ENCODE results near the gene MIGA1.

MIGA1 gene

GRCh38 chr1:77847621-77848080 is 68.2 kb downstream of the MIGA1 start:
- no peak for DNase-seq

- no peak for DNase-seq
Observed at GRCh38 chr1:77850082-77850481, 70.6 kb downstream of the MIGA1 start.

DNA sequence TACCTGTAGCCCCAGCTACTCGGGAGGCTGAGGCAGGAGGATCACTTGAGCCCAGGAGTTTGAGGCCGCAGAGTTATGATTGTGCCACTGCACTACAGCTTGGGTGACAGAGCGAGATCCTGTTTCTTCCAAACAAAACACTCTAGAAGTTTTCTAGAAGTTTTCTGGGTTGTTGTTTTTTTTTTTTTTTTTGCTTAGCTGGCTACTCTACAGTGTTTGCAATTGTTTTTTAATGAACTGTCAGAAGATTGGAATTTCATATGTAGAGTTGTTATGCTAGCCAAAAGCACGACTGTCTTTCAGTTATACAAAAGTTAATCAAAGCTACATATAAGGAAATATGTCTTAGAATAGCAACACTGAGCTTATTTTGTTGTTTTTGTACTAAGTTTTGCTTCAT is 78.1 kb downstream of the MIGA1 start:
- DNase-seq: no peak

GRCh38 chr1:77858725-77859124 is 79.3 kb downstream of the MIGA1 start:
- no peak for DNase-seq

DNA sequence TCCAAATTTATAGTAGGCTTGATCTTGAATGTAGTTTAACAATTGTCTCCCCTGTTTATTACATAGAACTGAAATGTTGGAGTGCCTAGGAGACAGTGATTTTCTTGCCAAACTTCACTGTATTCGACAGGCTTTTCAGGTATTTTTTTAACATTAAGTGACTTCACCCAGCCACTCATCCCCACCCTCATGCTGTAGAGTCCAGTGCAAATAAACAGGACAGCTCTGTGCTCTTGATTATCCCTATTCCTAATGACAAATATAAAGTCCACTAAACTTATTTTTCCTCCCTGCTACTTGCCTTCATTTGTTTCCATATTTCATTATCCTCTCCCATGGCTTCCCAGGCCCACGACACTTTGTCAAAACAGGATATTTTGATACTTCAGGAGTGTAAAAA is 79.8 kb downstream of the MIGA1 start:
- no peak for DNase-seq

GRCh38 chr1:77866296-77866695 is 86.8 kb downstream of the MIGA1 start:
- no peak for DNase-seq

DNA sequence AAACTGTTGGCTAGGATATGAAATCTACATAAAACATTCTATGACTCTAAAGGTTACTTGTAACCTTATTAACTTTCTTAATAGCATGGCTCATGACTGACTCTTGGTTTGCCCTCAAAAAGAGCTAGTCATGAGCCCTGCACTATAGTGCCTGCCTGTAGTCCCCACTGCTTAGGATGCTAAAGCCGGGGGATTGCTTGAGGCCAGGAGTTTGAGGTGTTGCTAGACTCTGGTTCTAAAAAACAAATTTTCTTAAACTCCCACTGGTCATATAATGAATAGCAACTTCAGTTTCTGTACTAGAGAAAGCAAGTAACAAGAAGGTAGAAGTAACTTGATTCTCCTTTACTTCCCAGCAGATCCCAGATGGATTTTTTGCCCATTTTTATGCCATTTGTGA is 93.2 kb downstream of the MIGA1 start:
- no peak for DNase-seq

- DNase-seq: no peak
Observed at GRCh38 chr1:77873461-77873860, 94.0 kb downstream of the MIGA1 start.

GRCh38 chr1:77874804-77875445 is 95.5 kb downstream of the MIGA1 start:
- peak; percentile 11 for DNase-seq

DNA sequence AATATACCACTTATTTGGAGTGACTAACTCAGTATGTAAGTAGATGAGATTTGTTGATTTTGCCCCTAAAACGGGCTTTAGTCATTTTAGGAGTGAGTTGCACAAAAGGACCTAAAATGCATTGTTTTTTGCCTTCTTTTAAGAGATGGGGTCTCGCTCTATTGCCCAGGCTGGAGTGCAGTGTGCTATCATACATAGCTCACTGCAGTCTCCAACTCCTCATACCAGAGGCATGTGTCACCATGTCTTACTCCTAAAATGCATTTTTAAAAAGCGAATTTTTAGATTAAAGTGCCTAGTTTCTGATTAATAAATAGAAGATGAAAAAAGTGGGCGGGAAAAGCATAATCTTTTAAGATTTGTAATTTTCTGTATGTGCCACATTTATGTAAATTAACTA is 97.4 kb downstream of the MIGA1 start:
- DNase-seq: no peak

DNA sequence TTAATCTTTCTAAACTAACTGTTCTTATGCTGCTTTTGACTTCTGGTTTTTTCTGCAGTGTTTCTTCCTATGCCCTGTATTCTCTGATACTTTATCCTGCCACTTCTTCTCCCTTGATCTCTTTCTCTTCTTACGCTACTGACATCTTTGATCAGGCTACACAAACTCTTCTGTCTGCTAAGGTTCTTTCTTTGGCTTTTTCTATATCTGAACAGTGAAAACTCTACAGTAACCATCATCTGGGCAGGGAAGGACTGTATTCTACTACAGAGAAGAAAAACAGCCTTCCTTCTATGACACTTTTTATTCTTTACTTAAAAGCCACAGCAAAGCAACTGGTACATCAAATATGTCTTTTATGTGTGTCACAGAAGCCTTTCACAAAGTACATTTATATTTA is 101.6 kb downstream of the MIGA1 start:
- DNase-seq: no peak

GRCh38 chr1:77882411-77882810 is 103.0 kb downstream of the MIGA1 start:
- DNase-seq: no peak

DNA sequence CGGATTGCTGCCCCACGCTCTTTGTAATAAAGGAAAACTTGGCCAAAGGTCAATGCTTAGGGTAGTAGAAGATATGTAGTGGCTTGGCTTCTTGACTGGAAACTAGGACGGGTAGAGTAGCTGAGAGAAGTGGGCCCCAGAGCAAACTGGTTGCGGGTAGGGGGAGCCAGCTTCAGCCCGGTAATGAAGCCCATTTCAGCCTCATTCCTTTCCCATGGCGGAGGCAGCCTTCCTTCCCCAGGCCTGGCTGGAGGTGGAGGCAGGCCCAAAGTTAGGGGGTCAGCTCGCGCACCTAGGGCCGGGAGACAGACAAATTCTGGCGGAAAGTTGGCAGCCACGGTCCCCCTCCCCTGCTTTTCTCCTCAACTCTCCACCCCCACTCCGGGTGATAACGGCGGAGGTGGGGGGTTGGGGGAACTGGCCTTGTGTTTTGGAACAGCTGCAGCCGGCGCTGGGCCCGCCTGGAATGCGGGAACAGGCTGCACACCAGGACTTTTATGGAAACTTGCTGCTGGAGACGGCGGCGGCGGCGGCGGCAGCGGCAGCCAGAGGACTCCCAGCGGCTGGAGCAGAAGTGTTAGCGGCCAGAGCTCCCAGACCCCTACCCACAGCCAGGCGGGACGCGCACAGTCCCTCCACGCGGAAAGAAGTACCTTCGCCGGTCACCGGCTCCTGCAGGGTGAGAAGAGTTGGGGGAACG is 108.8 kb downstream of the MIGA1 start, which contains the start of gene NEXN:
Gene NEXN (plus strand): TSS at position 544 of the 700 bp plus-strand sequence. CDS start 27,483 bp downstream, outside the sequence.
- peak; percentile 90 for DNase-seq

DNA sequence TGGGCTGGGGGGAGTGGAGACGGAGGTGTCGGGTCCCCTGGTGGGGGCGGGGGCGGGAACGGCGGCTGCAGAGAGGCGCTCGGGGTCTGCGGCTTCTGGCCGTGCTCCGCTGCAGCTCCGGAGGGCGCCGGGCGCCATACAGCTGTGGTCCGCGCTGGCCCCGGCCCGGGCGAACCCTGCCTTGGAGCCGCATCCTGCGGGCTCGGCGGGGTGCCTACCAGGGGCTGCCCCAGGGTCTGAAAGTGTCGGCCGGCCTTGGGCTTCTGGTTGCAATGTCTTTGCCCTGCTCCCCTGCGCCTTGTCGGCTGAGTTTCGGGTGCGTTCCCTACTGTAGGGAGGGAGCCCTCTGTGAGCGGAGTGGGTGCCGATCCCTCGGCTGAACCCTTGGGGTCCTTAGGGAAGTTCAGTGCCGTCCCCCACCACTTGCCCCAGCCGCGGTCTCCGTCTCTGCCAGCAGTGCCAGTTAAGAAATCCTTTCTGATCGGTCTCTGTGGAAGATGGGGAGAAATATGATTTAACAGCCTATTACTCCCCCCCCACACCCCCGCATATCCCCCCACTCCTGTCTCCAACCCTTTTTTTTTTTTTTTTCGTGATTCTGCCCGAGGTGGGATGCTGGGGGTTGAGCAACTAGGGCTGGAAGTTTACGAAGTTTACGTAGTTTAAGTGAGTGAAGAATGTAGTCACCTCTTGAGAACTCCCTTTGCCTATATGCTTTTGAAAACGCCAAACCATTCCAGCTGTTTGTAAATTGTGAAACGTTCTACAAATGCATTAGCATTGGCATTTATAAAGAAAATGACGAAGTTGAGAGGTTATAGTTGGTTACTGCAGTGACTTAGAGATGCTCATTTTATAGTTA is 109.6 kb downstream of the MIGA1 start:
- DNase-seq: peak; percentile 83

DNA sequence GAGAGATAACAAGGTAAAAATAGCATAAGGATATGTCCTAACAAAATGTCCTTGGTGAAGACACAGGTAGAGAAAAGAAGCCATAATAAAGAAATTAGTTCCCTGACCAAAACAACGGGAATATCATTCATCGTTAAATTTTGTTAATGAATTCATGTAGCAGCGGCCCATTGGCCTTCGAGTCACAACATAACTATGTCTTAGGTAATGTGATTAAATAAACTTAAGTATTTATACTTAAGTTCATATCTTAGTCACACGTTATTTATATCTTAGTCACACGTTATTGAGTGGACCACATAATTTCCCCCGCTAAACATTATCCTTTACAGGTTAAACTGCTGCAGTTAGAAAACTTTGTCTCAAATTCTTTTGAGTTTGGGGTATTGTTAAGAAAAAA is 110.2 kb downstream of the MIGA1 start:
- no peak for DNase-seq

GRCh38 chr1:77891200-77891599 is 111.8 kb downstream of the MIGA1 start:
- no peak for DNase-seq

GRCh38 chr1:77899647-77900320 is 120.3 kb downstream of the MIGA1 start:
- no peak for DNase-seq

DNA sequence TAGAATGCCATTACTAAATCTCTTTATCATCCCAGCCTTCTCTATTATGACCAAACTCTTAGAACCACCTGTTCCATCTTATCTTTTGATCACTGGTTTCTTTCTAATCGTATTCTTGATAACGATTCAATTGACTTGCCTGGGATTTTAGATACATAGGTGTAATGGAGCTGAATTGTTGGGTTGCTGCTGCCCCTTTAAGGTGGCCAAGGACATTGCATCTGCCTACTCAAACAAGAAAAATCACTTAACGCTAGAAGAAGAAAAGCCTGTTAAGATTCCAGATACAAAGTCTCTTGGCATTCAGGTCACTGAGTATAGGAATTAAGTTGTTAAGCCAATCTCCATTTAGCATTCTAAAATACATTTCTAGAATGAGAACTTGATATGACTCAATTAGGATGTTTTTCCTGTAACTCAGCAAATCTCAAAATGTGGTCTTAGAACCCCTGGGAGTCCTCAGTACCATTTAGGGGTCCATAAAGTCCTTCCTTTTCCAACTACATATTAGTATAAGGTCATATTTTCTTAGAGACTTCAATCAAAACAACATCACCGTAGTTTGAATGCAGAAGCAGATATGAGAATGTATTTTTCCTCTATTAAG is 121.3 kb downstream of the MIGA1 start:
- DNase-seq: peak; percentile 57

DNA sequence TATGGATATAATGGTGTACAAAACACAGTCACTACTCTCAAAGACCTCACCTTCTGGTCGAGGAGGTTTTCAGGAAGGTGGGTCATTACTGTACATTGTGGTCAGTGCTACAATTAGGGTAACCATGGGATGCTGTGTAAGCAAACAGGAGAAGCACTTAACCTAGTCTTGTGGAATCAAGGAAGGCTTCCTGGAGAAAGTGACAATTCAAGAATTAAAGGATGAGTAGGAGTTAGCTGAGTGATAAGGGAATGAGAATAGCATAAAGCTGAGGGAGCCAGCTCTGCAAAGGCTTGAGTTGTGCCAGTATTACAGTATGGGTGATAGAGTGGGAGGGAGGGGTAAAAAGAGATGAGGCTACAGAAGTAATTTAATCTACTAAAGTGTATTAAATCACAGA is 126.2 kb downstream of the MIGA1 start:
- DNase-seq: no peak

DNA sequence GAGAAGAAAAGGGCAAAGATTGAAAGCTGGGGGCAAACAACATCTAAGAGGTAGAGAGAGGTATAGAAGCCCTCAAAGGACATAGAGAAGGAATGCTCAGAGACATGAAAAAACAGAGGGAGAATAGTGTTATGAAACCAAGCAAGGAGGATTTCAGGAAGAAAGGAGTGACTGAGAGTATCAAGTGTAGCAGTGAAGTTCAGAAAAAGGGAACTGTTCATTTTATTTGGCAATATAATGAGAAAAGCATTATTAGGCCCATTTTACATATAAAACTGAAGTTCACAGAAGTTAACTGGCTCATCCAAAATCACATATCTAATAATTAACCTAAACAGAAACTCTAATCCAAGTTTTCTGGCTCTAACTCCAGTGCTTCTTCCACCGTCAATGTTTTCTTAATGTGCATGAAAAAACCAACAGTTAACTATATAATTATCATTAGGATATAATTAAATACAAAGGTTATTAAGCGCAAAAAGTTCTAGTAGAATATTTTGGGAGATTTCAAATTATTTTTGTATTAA is 126.6 kb downstream of the MIGA1 start:
- no peak for DNase-seq

DNA sequence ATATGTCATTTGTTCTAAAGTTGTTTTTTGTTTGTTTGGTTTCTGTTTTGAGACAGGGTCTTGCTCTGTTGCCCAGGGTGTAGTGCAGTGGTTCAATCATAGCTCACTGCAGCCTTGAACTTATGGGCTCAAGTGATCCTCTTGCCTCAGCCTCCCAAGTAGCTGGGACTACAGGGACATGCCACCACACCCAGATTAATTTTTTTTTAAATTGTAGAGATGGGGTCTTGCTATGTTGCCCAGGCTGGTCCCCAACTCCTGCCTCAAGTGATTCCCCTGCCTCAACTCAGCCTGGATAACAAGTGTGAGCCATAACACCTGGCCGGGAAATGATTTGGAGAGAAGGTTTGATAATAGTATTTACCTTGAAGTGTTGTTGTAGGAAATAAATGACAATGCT is 127.2 kb downstream of the MIGA1 start:
- DNase-seq: no peak

DNA sequence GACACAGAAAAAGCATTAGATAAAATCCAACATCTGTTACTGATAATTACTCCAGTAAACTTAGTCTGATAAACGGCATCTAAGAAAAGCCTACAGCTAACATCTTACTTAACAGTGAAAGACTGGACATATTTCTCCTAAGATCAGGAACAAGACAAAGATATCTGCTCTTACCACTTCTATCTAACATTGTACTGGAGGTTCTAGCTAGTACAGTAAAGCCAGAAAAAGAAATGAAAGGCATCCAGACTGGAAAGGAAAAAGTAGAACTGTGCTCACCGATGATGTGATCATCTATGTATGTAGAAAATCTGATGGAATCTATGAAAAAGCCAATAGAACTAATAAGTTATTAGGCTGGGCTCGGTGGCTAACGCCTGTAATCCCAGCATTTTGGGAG is 130.7 kb downstream of the MIGA1 start:
- no peak for DNase-seq
